SU-DHL-6 (cell line): ENCODE data around the gene CTNNA2.

Experiments used
- H2AFZ ChIP-seq: fragments of 200-600 bp; sonication (generic); 2 replicates; pipeline ENCODE4 v1.6.1; 2014; ENCODE audit warnings: low read depth, mild to moderate bottlenecking, moderate library complexity, mixed read lengths, antibody characterized with exemption, low read length; ENCODE audit not compliant: severe bottlenecking
- H3F3A ChIP-seq: fragments of 200-600 bp; shearing (Covaris generic); 2 replicates; pipeline ENCODE4 v1.6.0; 2016; ENCODE audit warnings: antibody characterized with exemption, mild to moderate bottlenecking; ENCODE audit not compliant: insufficient read depth
- H3K27ac ChIP-seq: fragments of 200-600 bp; sonication (generic); 2 replicates; pipeline ENCODE4 v1.5.1; 2016; ENCODE audit warnings: low read depth, mild to moderate bottlenecking, low read length, moderate library complexity, mixed read lengths
- H3K27me3 ChIP-seq: fragments of 200-600 bp; sonication (generic), shearing (Covaris generic); 2 replicates; pipeline ENCODE4 v1.6.0; 2014; ENCODE audit warnings: mild to moderate bottlenecking, low read length
- H3K36me3 ChIP-seq: fragments of 200-600 bp; sonication (generic); 2 replicates; pipeline ENCODE4 v1.6.1; 2014; ENCODE audit warnings: mild to moderate bottlenecking, low read length, mixed read lengths
- H3K4me2 ChIP-seq: fragments of 300-600, 200-600 bp; shearing (Covaris generic), sonication (generic); 2 replicates; pipeline ENCODE4 v1.6.0; 2014; ENCODE audit warnings: low read length, low read depth, mild to moderate bottlenecking; ENCODE audit not compliant: poor library complexity, severe bottlenecking
- H3K4me3 ChIP-seq: fragments of 200-600 bp; sonication (generic); 2 replicates; pipeline ENCODE4 v1.5.1; 2014; ENCODE audit warnings: antibody characterized with exemption, low read length, mild to moderate bottlenecking, mixed read lengths; ENCODE audit not compliant: insufficient read depth, poor library complexity, severe bottlenecking
- H3K79me2 ChIP-seq: fragments of 200-600 bp; sonication (generic); 2 replicates; pipeline ENCODE4 v1.6.1; 2014; ENCODE audit warnings: mild to moderate bottlenecking, low read length, moderate library complexity; ENCODE audit not compliant: insufficient read depth
- H3K9ac ChIP-seq: fragments of 200-600 bp; sonication (generic); 2 replicates; pipeline ENCODE4 v1.7.0; 2014; ENCODE audit warnings: mild to moderate bottlenecking, low read length
- H3K9me2 ChIP-seq: fragments of 200-600 bp; sonication (generic); replicated peaks from 2 replicates; pipeline ENCODE4 v1.6.1; 2014; ENCODE audit warnings: low read length; ENCODE audit not compliant: insufficient read depth
- H3K9me3 ChIP-seq: fragments of 200-600 bp; sonication (generic); 2 replicates; pipeline ENCODE4 v1.6.1; 2014; ENCODE audit warnings: low read length, mixed read lengths; ENCODE audit not compliant: insufficient read depth
- H4K20me1 ChIP-seq: fragments of 200-600 bp; sonication (generic); 2 replicates; pipeline ENCODE4 v1.6.1; 2014; ENCODE audit warnings: low read depth, mild to moderate bottlenecking, antibody characterized with exemption, low read length, moderate library complexity, mixed read lengths
- EZH2phosphoT487 ChIP-seq: fragments of 200-600 bp; sonication (generic), shearing (Covaris generic); conservative IDR thresholded peaks from 2 replicates; pipeline ENCODE4 v1.6.1; 2018; ENCODE audit warnings: mild to moderate bottlenecking, antibody characterized with exemption, low read length, moderate library complexity, mixed read lengths
- TF ChIP-seq, protein P1 (sequence below): fragments of 200-600 bp; sonication (generic); IDR thresholded peaks from one replicate; pipeline ENCODE4 v1.5.1; 2017; ENCODE audit warnings: antibody characterized with exemption, mild to moderate bottlenecking, low read length, moderate library complexity; ENCODE audit not compliant: insufficient read depth, poor library complexity, severe bottlenecking

The CTNNA2 gene

DNA sequence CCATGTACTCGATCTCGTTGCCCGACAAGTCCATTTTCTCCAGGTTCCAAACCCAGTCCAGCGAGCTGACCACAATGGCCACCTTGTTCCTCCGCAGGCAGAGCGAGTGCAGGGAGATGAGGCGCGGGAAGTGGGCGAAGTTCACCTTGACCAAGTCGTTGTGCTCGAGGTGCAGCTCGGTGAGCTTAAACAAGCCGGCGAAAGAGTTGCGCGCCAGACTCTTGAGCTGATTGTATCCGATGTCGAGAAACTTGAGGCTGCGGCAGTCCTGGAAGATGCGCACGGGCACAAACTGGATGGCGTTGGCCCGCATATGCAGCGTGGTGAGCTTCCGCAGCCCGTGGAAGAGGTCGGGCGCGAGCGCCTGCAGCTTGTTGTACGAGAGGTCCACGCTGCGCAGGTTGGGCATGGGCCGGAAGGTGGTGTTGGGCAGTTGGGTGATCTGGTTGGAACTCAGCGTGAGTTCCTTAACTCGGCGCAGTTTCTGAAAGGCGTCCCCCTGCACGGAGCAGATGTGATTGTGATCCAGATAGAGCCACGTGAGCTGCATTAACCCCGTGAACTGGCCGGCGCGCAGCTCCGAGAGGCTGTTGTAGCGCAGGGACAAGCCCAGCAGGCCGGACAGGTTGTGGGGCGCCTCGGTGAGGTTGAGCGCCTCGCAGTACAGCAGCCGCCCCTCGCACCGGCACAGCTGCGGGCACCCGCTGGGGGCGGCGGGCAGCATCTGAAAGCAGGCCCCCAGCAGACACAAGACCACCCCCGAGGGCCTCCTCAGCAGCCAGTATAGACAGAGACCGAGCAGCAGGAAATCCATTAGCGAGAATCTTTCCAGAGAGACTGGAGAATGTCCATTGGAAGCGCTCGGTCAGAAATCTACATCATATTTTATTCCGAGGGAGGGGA is 790.4 kb downstream of the CTNNA2 start:
- Histone ChIP-seq H3K79me2 (no peaks in the 10 kb centered on the region), H3K9ac (no peak overlapping the region), H3K27ac (no peak overlapping the region), H3F3A (no peaks in the 10 kb centered on the region), H3K9me2 (no peaks in the 10 kb centered on the region), H3K4me3 (no peak overlapping the region), H3K4me2 (no peak overlapping the region), H3K36me3 (no peaks in the 10 kb centered on the region), H3K9me3 (no peaks in the 10 kb centered on the region), H2AFZ (no peak overlapping the region), H3K27me3 (no peaks in the 10 kb centered on the region), H4K20me1 (no peaks in the 10 kb centered on the region)
- TF ChIP-seq, protein P1, sequence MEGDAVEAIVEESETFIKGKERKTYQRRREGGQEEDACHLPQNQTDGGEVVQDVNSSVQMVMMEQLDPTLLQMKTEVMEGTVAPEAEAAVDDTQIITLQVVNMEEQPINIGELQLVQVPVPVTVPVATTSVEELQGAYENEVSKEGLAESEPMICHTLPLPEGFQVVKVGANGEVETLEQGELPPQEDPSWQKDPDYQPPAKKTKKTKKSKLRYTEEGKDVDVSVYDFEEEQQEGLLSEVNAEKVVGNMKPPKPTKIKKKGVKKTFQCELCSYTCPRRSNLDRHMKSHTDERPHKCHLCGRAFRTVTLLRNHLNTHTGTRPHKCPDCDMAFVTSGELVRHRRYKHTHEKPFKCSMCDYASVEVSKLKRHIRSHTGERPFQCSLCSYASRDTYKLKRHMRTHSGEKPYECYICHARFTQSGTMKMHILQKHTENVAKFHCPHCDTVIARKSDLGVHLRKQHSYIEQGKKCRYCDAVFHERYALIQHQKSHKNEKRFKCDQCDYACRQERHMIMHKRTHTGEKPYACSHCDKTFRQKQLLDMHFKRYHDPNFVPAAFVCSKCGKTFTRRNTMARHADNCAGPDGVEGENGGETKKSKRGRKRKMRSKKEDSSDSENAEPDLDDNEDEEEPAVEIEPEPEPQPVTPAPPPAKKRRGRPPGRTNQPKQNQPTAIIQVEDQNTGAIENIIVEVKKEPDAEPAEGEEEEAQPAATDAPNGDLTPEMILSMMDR: no peak
- TF ChIP-seq EZH2phosphoT487: no peak

DNA sequence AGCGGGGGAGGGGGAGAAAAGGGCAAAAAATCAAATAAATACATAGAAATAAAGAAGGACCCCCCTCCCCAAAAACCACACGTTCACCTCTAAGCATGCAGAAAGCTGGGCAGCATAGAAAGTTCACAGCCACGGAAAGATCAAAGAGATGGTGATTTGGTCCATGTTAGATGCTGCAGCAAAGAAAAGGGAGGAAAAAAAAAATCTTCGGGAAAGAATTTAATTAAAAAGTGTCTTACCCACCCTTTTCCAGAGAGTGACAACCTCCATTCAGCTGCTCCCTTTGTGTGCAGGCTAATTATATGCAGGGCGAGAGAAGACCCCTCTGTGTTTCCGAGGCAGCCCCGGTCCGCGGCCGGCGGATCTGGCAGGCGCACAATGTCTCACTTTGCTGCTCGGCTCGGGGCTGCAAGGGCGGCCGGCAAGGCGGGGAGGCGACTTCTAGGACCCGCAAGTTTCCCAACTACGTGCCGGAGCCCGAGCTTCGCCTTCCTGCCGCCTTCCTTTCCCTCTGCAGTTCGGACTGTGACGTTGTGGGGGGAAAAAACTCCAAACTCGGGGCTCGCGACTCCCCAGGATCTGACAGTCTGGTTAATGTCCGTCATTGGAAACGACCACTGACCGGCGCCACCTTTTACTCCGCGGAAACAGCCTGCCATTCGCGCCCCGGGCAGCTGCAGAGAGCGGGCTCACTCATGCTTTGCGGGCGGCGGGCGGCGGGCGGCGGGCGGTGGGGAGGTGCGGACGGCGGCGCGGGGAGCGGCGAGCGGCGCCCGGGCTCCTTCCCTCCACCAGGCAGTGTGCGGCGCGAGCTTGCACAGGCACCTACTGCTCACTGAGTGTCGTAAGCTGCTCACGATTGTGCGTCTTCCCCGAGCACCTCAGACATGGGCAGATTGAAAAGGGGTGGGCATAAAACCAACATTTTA is 791.3 kb downstream of the CTNNA2 start, which contains the start of gene LRRTM1:
Gene LRRTM1, minus strand, starts transcription at position 844 of the 929 bp plus-strand sequence. CDS start 933 bp downstream, outside the sequence.
- Histone ChIP-seq H3K4me2 (no peak within 1 kb of the TSS), H3K4me3 (no peak within 1 kb of the TSS), H4K20me1 (no peaks in the 10 kb centered on the region), H3K36me3 (no peaks in the 10 kb centered on the region), H3K9me3 (no peaks in the 10 kb centered on the region), H3K27ac (no peak within 1 kb of the TSS), H3K27me3 (no peaks in the 10 kb centered on the region), H3F3A (no peaks in the 10 kb centered on the region), H3K9me2 (no peaks in the 10 kb centered on the region), H3K9ac (no peak within 1 kb of the TSS), H3K79me2 (no peaks in the 10 kb centered on the region), H2AFZ (no peak within 1 kb of the TSS)
- TF ChIP-seq, protein P1: no peak
- TF ChIP-seq EZH2phosphoT487: no peak

DNA sequence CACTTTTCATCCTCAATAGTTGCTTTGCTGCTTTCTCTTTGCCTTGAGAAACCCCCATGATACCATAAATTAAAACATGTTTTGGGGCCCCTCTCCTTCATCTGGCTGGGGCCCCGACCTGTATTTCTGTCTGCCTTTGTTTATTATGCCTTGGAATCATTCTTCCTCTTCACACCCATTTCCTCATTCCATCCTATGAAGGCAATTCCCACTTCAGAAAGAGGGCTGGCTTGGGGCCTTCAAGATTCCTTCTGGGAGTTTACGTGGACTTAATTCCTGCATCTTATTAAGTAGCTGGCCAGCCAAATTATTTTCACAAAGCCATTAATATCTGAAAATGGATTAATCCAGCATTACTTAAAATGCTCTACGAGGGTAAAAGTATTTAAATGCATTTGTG is 798.5 kb downstream of the CTNNA2 start:
- TF ChIP-seq, protein P1: no peak
- no peak for TF ChIP-seq EZH2phosphoT487
- Histone ChIP-seq H4K20me1 (no peaks in the 10 kb centered on the region), H3K9ac (no peak overlapping the region), H3K9me3 (no peaks in the 10 kb centered on the region), H2AFZ (no peak overlapping the region), H3K4me2 (no peak overlapping the region), H3K27ac (no peak overlapping the region), H3K4me3 (no peak overlapping the region), H3K27me3 (no peaks in the 10 kb centered on the region), H3K9me2 (no peaks in the 10 kb centered on the region), H3K79me2 (no peaks in the 10 kb centered on the region), H3K36me3 (no peaks in the 10 kb centered on the region), H3F3A (no peaks in the 10 kb centered on the region)
